ENCODE results near the gene GRK1.

Gene GRK1

DNA sequence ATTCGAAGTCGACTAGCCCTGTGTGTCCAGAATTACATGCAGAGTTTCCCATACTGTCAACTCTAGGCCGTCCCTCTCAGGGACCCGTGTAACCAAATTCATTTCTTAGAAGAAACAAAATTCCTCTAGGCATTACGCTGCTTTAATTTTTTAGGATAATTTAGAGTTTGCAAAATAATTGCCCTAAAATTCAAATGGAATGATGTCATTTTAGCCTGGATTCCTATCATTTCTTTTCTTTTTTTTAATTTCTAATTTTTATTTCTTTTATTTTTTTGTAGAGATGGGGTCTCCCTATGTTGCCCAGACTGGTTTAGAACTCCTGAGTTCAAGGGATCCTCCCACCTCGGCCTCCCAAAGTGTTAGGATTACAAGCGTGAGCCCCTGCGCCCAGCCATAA, 7.7 kb upstream of the GRK1 start:
- no peaks in the 10 kb centered on the region for H3K4me1 Mint-ChIP-seq
- no peaks in the 10 kb centered on the region for H3K27me3 Mint-ChIP-seq
- no peak overlapping the region for H3K4me3 Mint-ChIP-seq
- peaks cover 7% of the 10 kb centered on the region for H3K9me3 Mint-ChIP-seq
- DNase-seq = no peak
- no peak overlapping the region for H3K27ac Mint-ChIP-seq
- CTCF ChIA-PET = no interaction called here
- H3K36me3 Mint-ChIP-seq = no peaks in the 10 kb centered on the region

DNA sequence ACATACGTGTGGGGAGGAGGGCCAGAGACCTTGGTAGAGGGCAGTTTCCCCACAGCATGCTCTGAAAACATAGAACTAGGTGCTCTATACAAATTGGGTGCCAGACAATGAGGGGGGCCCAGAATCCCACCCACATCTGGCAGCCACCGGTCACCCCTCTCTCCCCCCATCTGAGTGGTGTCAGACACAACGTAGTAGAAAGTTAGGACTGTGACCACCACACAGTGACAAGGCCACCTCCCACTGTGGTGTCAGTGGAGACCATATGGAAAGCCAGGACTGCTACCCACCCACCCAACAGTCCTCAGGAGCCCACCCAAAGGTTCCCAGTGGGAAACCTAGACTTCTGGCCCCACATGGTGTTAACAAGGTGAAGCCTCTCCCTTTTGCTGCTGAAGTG, 7.0 kb upstream of the GRK1 start:
- DNase-seq = peak; percentile 17
- CTCF ChIA-PET = no interaction called here
- Mint-ChIP-seq H3K4me1 (no peaks in the 10 kb centered on the region), H3K4me3 (no peak overlapping the region), H3K27ac (no peak overlapping the region), H3K27me3 (peaks cover 7% of the 10 kb centered on the region), H3K9me3 (peaks cover 7% of the 10 kb centered on the region), H3K36me3 (no peaks in the 10 kb centered on the region)

DNA sequence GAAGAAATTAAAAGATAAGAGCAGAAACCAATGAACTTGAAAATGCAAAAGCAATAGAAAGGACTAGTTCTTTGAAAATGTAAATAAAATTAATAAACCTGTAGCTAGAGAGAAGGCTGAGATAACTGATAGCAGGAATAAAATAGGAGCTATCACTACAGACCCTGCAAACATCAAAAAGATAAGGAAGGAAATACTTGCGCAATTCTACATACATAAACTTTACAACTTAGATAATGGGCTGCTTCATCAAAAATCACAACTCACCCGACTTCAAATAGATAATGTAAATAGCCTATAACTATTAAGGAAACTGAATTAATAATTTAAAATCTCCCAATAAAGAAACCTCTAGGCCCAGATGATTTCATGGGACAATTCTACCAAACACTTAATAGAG, 5.5 kb upstream of the GRK1 start:
- DNase-seq = no peak
- H3K9me3 Mint-ChIP-seq = peaks cover 7% of the 10 kb centered on the region
- H3K27me3 Mint-ChIP-seq = peaks cover 7% of the 10 kb centered on the region
- no peak overlapping the region for H3K27ac Mint-ChIP-seq
- no peaks in the 10 kb centered on the region for H3K4me1 Mint-ChIP-seq
- no peaks in the 10 kb centered on the region for H3K36me3 Mint-ChIP-seq
- CTCF ChIA-PET = no interaction called here
- no peak overlapping the region for H3K4me3 Mint-ChIP-seq

- Mint-ChIP-seq H3K27me3 (peaks cover 7% of the 10 kb centered on the region), H3K36me3 (no peaks in the 10 kb centered on the region), H3K27ac (no peak overlapping the region), H3K9me3 (peaks cover 7% of the 10 kb centered on the region), H3K4me3 (no peak overlapping the region), H3K4me1 (no peaks in the 10 kb centered on the region)
- DNase-seq = peak; percentile 8
- CTCF ChIA-PET = no interaction called here
Measured at GRCh38 chr13:113663934-113664333, 3.1 kb upstream of the GRK1 start.

DNA sequence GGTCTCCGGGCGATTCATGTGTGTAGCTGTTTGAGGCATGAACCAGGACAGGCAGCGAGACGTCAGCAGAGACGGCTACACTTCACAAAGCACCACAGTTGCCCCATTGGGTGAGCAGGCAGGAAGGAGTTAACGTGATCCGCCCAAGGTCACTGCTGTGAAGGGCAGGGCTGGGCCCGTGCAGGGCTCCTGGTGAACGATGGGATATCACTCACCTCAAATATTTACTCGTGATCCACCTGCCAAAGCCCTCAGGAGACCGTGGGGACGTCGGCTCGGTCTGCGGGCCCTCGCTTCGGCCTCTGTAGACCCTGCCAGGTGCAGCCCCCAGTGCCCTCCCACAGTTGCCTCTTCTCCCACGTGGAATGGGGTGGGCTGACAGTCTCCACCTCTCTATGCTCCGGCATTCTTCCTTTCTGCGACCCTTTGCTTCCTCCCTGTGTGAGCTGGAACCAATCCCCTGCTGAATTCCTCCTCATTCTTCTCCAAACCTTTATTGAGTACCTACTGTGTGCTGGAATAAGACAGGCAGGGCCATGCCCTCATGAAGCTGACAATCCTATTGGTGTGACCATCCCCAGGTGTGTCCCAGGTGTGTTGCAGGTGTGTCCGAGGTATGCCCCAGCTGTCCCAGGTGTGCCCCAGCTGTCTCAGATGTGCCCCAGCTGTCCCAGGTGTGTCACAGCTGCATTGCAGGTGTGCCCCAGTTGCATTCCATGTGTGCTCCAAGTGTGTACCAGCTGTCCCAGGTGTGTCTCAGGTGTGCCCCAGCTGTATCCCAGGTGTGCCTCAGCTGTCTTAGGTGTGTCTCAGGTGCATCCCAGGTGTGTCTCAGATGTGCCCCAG, 2.0 kb upstream of the GRK1 start:
- no peak overlapping the region for H3K4me3 Mint-ChIP-seq
- H3K4me1 Mint-ChIP-seq = no peaks in the 10 kb centered on the region
- peaks cover 7% of the 10 kb centered on the region for H3K9me3 Mint-ChIP-seq
- CTCF ChIA-PET = no interaction called here
- DNase-seq = peak; percentile 17
- peak overlapping the region; percentile 16 for H3K27ac Mint-ChIP-seq
- peaks cover 7% of the 10 kb centered on the region for H3K27me3 Mint-ChIP-seq
- H3K36me3 Mint-ChIP-seq = no peaks in the 10 kb centered on the region

- peak; percentile 15 for DNase-seq
- Mint-ChIP-seq H3K36me3 (no peaks in the 10 kb centered on the region), H3K27ac (no peak overlapping the region), H3K9me3 (peaks cover 7% of the 10 kb centered on the region), H3K4me1 (no peaks in the 10 kb centered on the region), H3K4me3 (no peak overlapping the region), H3K27me3 (peaks cover 7% of the 10 kb centered on the region)
- CTCF ChIA-PET = no interaction called here
Measured at GRCh38 chr13:113665597-113666328, 1.3 kb upstream of the GRK1 start.

DNA sequence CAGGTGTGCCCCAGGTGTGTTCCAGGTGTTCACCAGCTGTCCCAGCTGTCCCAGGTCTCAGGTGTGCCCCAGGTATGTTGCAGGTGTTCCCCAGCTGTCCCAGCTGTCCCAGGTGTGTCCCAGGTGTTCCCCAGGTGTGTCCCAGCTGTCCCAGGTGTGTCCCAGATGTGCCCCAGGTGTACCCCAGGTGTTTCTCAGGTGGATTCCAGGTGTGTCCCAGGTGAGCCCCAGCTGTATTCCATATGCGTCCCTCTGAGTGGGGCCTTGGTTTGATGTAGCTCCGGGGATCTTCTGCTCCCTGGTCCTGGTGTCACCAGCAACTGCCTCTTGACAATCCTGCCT, 719 bp upstream of the GRK1 start:
- H3K36me3 Mint-ChIP-seq = no peaks in the 10 kb centered on the region
- peak; percentile 17 for DNase-seq
- CTCF ChIA-PET = no interaction called here
- no peaks in the 10 kb centered on the region for H3K4me1 Mint-ChIP-seq
- H3K9me3 Mint-ChIP-seq = peaks cover 5% of the 10 kb centered on the region
- no peak overlapping the region for H3K4me3 Mint-ChIP-seq
- no peak overlapping the region for H3K27ac Mint-ChIP-seq
- peaks cover 7% of the 10 kb centered on the region for H3K27me3 Mint-ChIP-seq

DNA sequence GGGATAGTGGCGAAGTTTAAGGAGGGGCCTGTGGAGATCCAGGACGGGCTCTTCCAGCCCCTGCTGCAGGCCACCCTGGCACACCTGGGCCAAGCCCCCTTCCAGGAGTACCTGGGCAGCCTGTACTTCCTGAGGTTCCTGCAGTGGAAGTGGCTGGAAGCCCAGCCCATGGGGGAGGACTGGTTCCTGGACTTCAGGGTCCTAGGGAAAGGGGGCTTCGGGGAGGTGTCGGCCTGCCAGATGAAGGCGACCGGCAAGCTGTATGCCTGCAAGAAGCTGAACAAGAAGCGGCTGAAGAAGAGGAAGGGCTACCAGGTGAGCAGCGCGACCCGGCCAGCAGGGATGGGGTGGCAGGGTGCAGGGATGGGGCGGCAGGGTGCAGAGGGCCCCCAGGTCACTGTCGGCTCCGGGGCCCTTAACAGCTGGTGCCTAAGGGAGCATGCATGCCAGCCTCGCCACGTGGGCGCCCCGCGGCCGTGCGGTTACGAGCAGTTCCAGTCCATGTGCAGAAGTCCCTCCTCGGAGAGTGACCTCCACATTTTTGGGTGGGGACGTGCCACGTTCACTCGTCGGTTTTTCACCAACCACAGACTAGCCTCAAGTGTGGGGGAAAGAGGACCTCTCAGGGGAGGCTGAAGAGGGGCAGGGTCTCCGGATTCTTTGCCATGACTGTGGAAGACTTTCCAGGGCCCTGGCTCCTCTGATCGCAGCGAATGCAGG, 912 bp downstream of the GRK1 start:
- no peak overlapping the region for H3K27ac Mint-ChIP-seq
- peak; percentile 11 for DNase-seq
- H3K4me1 Mint-ChIP-seq = no peaks in the 10 kb centered on the region
- CTCF ChIA-PET = no interaction called here
- H3K9me3 Mint-ChIP-seq = peaks cover 4% of the 10 kb centered on the region
- H3K4me3 Mint-ChIP-seq = no peak overlapping the region
- H3K36me3 Mint-ChIP-seq = no peaks in the 10 kb centered on the region
- peaks cover 7% of the 10 kb centered on the region for H3K27me3 Mint-ChIP-seq

DNA sequence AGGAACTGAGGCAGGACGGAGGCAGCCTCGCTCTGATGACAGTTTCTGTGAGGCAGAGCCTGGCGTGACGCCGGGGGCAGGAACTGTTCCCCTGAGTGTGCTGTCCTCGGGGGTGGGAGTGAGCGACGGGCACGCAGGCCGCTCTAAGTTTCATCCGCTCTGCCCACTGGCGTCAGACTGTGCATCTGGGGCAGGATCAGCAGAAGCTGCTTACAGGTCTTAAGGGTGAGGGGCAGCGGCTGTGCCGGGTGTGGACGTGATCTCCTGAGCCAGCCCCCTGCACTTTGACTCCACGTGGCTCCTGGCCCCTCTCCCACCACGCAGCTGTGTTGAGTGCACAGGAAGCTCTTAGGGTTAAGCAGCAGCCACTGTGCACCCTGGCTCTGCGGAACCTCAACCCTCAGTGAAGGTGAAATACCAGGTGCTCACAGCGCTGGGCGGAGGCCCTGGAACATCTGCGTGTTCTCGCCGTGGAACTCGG, 1.5 kb downstream of the GRK1 start:
- H3K27me3 Mint-ChIP-seq = peaks cover 7% of the 10 kb centered on the region
- H3K27ac Mint-ChIP-seq = no peak overlapping the region
- DNase-seq = peak; percentile 16
- H3K36me3 Mint-ChIP-seq = no peaks in the 10 kb centered on the region
- H3K9me3 Mint-ChIP-seq = peaks cover 4% of the 10 kb centered on the region
- no peaks in the 10 kb centered on the region for H3K4me1 Mint-ChIP-seq
- H3K4me3 Mint-ChIP-seq = no peak overlapping the region
- CTCF ChIA-PET = no interaction called here

- CTCF ChIA-PET = no interaction called here
- H3K27me3 Mint-ChIP-seq = peaks cover 7% of the 10 kb centered on the region
- H3K27ac Mint-ChIP-seq = no peak overlapping the region
- H3K36me3 Mint-ChIP-seq = no peaks in the 10 kb centered on the region
- H3K9me3 Mint-ChIP-seq = peaks cover 4% of the 10 kb centered on the region
- no peaks in the 10 kb centered on the region for H3K4me1 Mint-ChIP-seq
- DNase-seq = no peak
- H3K4me3 Mint-ChIP-seq = no peak overlapping the region
Measured at GRCh38 chr13:113669231-113669754, 2.3 kb downstream of the GRK1 start.

DNA sequence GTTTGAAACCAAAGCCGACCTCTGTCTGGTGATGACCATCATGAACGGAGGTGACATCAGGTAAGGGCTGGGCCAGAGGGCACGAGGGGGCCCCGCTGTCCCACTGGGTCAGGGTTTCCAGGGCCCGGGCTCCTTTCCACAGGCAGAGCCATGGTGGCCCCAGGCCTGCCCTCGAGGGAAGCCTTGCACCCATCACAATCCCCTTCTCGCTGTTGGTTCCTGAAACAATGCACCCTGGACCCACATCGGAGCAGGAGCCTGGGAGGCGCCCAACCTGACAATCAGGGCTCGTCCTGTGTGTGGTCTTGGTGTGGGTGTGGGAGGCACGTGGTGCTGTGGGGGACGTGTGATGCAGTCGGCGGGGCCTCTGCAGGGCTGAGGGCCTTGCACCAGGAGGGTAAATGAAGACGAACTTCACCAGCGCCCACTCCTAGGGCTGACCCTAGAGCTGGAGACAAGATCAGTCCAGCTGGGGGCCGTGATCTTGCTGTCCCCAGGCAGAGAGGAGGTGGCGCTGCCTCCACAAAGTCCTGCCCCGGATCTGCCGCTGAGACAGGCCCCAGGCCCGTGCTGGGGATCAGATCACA, 2.8 kb downstream of the GRK1 start:
- peaks cover 4% of the 10 kb centered on the region for H3K9me3 Mint-ChIP-seq
- H3K4me1 Mint-ChIP-seq = no peaks in the 10 kb centered on the region
- CTCF ChIA-PET = no interaction called here

GRCh38 chr13:113670541-113670940, 3.5 kb downstream of the GRK1 start:
- no peaks in the 10 kb centered on the region for H3K27me3 Mint-ChIP-seq
- CTCF ChIA-PET = no interaction called here
- H3K4me3 Mint-ChIP-seq = no peak overlapping the region
- H3K27ac Mint-ChIP-seq = no peak overlapping the region
- peak; percentile 5 for DNase-seq
- no peaks in the 10 kb centered on the region for H3K36me3 Mint-ChIP-seq
- no peaks in the 10 kb centered on the region for H3K4me1 Mint-ChIP-seq
- peaks cover 4% of the 10 kb centered on the region for H3K9me3 Mint-ChIP-seq

More for the DNA sequence above, 2.8 kb downstream of the GRK1 start:
- Mint-ChIP-seq H3K36me3 (no peaks in the 10 kb centered on the region), H3K27me3 (peaks cover 2% of the 10 kb centered on the region), H3K27ac (no peak overlapping the region), H3K4me3 (no peak overlapping the region)
- peak; percentile 10 for DNase-seq

- peak; percentile 16 for DNase-seq
- Mint-ChIP-seq H3K36me3 (no peaks in the 10 kb centered on the region), H3K4me1 (no peaks in the 10 kb centered on the region), H3K27ac (no peak overlapping the region), H3K9me3 (peaks cover 4% of the 10 kb centered on the region), H3K4me3 (no peak overlapping the region), H3K27me3 (no peaks in the 10 kb centered on the region)
- CTCF ChIA-PET = no interaction called here
Measured at GRCh38 chr13:113671066-113672001, 4.3 kb downstream of the GRK1 start.
